Panc1 (cell line): ENCODE results near the gene IGSF3. TPM values are rescaled to one million over a fixed set of nuclear protein-coding genes. Genes with fewer than 3 reads are reported as not detected.
A peak's percentile ranks its signal among the peaks of the same experiment; 100 is the strongest.
"Not testable (repeated sequence)": the region's sequence is repeated elsewhere in the genome, so short reads cannot be mapped to it uniquely, and the experiment has no call there.

Experiments used
- ATAC-seq: fragments of 200-7000 bp; cut with Tn5 transposase; 2 replicates; pipeline ENCODE4 v1.9.1; 2020; ENCODE audit warnings: mild to moderate bottlenecking, moderate library complexity
- BruUV-seq: library from RNA; stranded (reverse); fragments of 400-500 nt; replicated peaks from 2 replicates; lab custom pipeline; 2021; lab: Mats Ljungman, UMichigan
- CTCF ChIA-PET: fragments of 300-600 bp; sonication (Branson Sonifier 250); formaldehyde crosslinking; loops from one replicate; lab custom pipeline; 2022; ENCODE audit warnings: antibody characterized with exemption; lab: Charles Lee
- POLR2A ChIA-PET: fragments of 300-600 bp; sonication (Branson Sonifier 250); formaldehyde crosslinking; loops from one replicate; lab custom pipeline; 2022; ENCODE audit warnings: antibody characterized with exemption; lab: Charles Lee
- DNase-seq: peaks from one replicate; pipeline ENCODE4 v3.0.0-alpha.2; 2010; ENCODE audit warnings: low read depth, low spot score
- H3K27ac ChIP-seq: 2 replicates; pipeline ENCODE4 v1.5.1; 2011; ENCODE audit warnings: mild to moderate bottlenecking, low read length, inconsistent platforms
- H3K27me3 ChIP-seq: fragments of 200-500 bp; sonication (Bioruptor generic); 2 replicates; pipeline ENCODE4 v1.6.0; 2014; ENCODE audit warnings: low read length, inconsistent platforms; ENCODE audit not compliant: control insufficient read depth, insufficient read depth
- H3K36me3 ChIP-seq: fragments of 200-500 bp; sonication (Bioruptor generic); 2 replicates; pipeline ENCODE4 v1.5.1; 2014; ENCODE audit warnings: inconsistent platforms, mild to moderate bottlenecking, low read length, moderate library complexity; ENCODE audit not compliant: control insufficient read depth, insufficient read depth
- H3K4me1 ChIP-seq: 2 replicates; pipeline ENCODE4 v1.5.1; 2011; ENCODE audit warnings: inconsistent platforms, mild to moderate bottlenecking, low read length, moderate library complexity; ENCODE audit not compliant: control insufficient read depth, insufficient read depth
- H3K4me3 ChIP-seq, 2 experiments: 2 replicates each; pipeline ENCODE4 v1.5.1; 2011 to 2012; ENCODE audit warnings: low read depth in 2 of 2, low read length in 2 of 2, mild to moderate bottlenecking in 2 of 2, inconsistent platforms in 1 of 2, moderate library complexity in 1 of 2
- H3K9me3 ChIP-seq: fragments of 200-500 bp; sonication (Bioruptor generic); 2 replicates; pipeline ENCODE4 v1.5.1; 2014; ENCODE audit warnings: low read depth, mild to moderate bottlenecking, inconsistent platforms, low read length, moderate library complexity; ENCODE audit not compliant: control insufficient read depth, insufficient read depth
- CTCF ChIP-seq: fragments of 450-650 bp; IDR thresholded peaks from 2 replicates; pipeline ENCODE4 v1.5.1; 2017; ENCODE audit warnings: mild to moderate bottlenecking
- POLR2AphosphoS5 ChIP-seq: IDR thresholded peaks from 2 replicates; pipeline ENCODE4 v1.6.1; 2012; ENCODE audit warnings: mild to moderate bottlenecking, low read depth, low read length, moderate library complexity
- REST ChIP-seq, 2 experiments: IDR thresholded peaks; 2 replicates each; pipeline ENCODE4 v1.6.1; 2011 to 2012; ENCODE audit warnings: low read depth in 2 of 2, control low read depth in 1 of 2, low read length in 1 of 2, mild to moderate bottlenecking in 1 of 2, moderate library complexity in 1 of 2; ENCODE audit not compliant: insufficient read depth in 1 of 2
- SIN3A ChIP-seq: IDR thresholded peaks from 2 replicates; pipeline ENCODE4 v1.6.1; 2012; ENCODE audit warnings: low read depth, mild to moderate bottlenecking, low read length, moderate library complexity, borderline replicate concordance; ENCODE audit not compliant: insufficient read depth
- TCF7L2 ChIP-seq: IDR thresholded peaks from 2 replicates; pipeline ENCODE4 v1.6.1; 2011; ENCODE audit warnings: mild to moderate bottlenecking, low read depth, low read length, inconsistent platforms
- in situ Hi-C: cut with HindIII; loops from 2 replicates; pipeline ENCODE4 v1.10.0; 2016; ENCODE audit warnings: low sequenced_read_pairs, low pct_unique_long_range_greater_than_20kb
- intact Hi-C: fragments of 100-400 bp; cut with micrococcal nuclease; formaldehyde crosslinking; loops from one replicate; pipeline ENCODE4 v1.10.0; 2022; ENCODE audit not compliant: unreplicated experiment
- total RNA-seq: library from RNA; stranded (reverse); gene quantifications from one replicate; pipeline ENCODE4 v1.2.1, GENCODE V29; 2021; ENCODE audit not compliant: unreplicated experiment

Gene IGSF3
- total RNA-seq, 1 experiment from 2014 or later, result 9.3 TPM

GRCh38 chr1:116589101-116589735 is 78.3 kb downstream of the IGSF3 start:
- POLR2A ChIA-PET, H3K9me3 ChIP-seq, intact Hi-C loops, H3K4me3 ChIP-seq, H3K27ac ChIP-seq, H3K36me3 ChIP-seq, BruUV-seq, H3K27me3 ChIP-seq, DNase-seq, CTCF ChIA-PET, H3K4me1 ChIP-seq, in situ Hi-C loops: not testable (repeated sequence)
- peak; percentile 48; the same call in 1 of the 2 replicates for ATAC-seq

- ATAC-seq (no peak), DNase-seq (no peak)
- TF ChIP-seq CTCF, result no peak
- TF ChIP-seq SIN3A, result no peak
- no peak for TF ChIP-seq POLR2AphosphoS5
- no peak for TF ChIP-seq TCF7L2
- TF ChIP-seq REST (IDR thresholded peaks at IDR 0.05; ENCODE audit: insufficient read depth in 1 of 2, low read depth in 2 of 2, low read length in 1 of 2), result no peak
- intact Hi-C loops, result no loop called here
- in situ Hi-C loops, result no loop called here
- Histone ChIP-seq H3K9me3 (no peaks in the 10 kb centered on the region), H3K36me3 (no peaks in the 10 kb centered on the region), H3K4me1 (no peaks in the 10 kb centered on the region), H3K4me3 (no peak overlapping the region), H3K27me3 (no peaks in the 10 kb centered on the region), H3K27ac (no peak overlapping the region)
- no TSS peak for BruUV-seq
- ChIA-PET POLR2A (no interaction called here), CTCF (no interaction called here)
Measured at GRCh38 chr1:116587501-116588227, 79.9 kb downstream of the IGSF3 start.

- TF ChIP-seq REST (IDR thresholded peaks at IDR 0.05; ENCODE audit: insufficient read depth in 1 of 2, low read depth in 2 of 2, low read length in 1 of 2), result no peak
- TF ChIP-seq TCF7L2, result no peak
- no peak for TF ChIP-seq SIN3A
- TF ChIP-seq CTCF, result no peak
- TF ChIP-seq POLR2AphosphoS5, result no peak
- CTCF ChIA-PET, result no interaction called here
- Histone ChIP-seq H3K27me3 (no peaks in the 10 kb centered on the region), H3K36me3 (no peaks in the 10 kb centered on the region), H3K9me3 (no peaks in the 10 kb centered on the region), H3K4me1 (no peaks in the 10 kb centered on the region), H3K27ac (no peak overlapping the region), H3K4me3 (no peak overlapping the region)
- DNase-seq (no peak), ATAC-seq (no peak)
- in situ Hi-C loops, result no loop called here
- intact Hi-C loops, result no loop called here
- POLR2A ChIA-PET, result no interaction called here
- BruUV-seq, result no TSS peak
Measured at GRCh38 chr1:116586741-116587143, 80.8 kb downstream of the IGSF3 start.
